H9 (cell line): ENCODE data around the gene EFNA5. TPM values are rescaled to one million over a fixed set of nuclear protein-coding genes. Genes with fewer than 3 reads are reported as not detected.

Experiments used
- DNase-seq: peaks from one replicate; pipeline ENCODE4 v3.0.0-alpha.2; 2017
- H2AFZ ChIP-seq: one replicate; pipeline ENCODE4 v1.6.1; 2013; ENCODE audit warnings: mild to moderate bottlenecking, low read length, control low read depth, moderate library complexity
- H2AK5ac ChIP-seq: 2 replicates; pipeline ENCODE4 v1.6.1; 2013; ENCODE audit warnings: low read length, control low read depth, mixed read lengths; ENCODE audit not compliant: insufficient read length
- H2BK120ac ChIP-seq: one replicate; pipeline ENCODE4 v1.6.1; 2013; ENCODE audit warnings: low read depth, mild to moderate bottlenecking, low read length, control low read depth, inconsistent platforms; ENCODE audit not compliant: poor library complexity, severe bottlenecking
- H2BK12ac ChIP-seq: 2 replicates; pipeline ENCODE4 v1.6.1; 2013; ENCODE audit warnings: low read length, control low read depth, mixed read lengths, low read depth; ENCODE audit not compliant: insufficient read length
- H2BK15ac ChIP-seq: 2 replicates; pipeline ENCODE4 v1.6.1; 2013; ENCODE audit warnings: low read depth, low read length, control low read depth
- H2BK20ac ChIP-seq: one replicate; pipeline ENCODE4 v1.6.1; 2013; ENCODE audit warnings: low read depth, mild to moderate bottlenecking, low read length, control low read depth, inconsistent platforms; ENCODE audit not compliant: poor library complexity, severe bottlenecking
- H2BK5ac ChIP-seq: 2 replicates; pipeline ENCODE4 v1.6.1; 2013; ENCODE audit warnings: low read length, control low read depth, mixed read lengths; ENCODE audit not compliant: insufficient read length
- H3K14ac ChIP-seq: 2 replicates; pipeline ENCODE4 v1.6.1; 2013; ENCODE audit warnings: low read length, control low read depth; ENCODE audit not compliant: insufficient read depth
- H3K18ac ChIP-seq: 2 replicates; pipeline ENCODE4 v1.6.1; 2013; ENCODE audit warnings: low read depth, mild to moderate bottlenecking, mixed read lengths, low read length, control low read depth; ENCODE audit not compliant: insufficient read length
- H3K23ac ChIP-seq: 2 replicates; pipeline ENCODE4 v1.6.1; 2013; ENCODE audit warnings: low read length, control low read depth, mixed read lengths, low read depth; ENCODE audit not compliant: insufficient read length
- H3K23me2 ChIP-seq: 2 replicates; pipeline ENCODE4 v1.6.1; 2013; ENCODE audit warnings: low read depth, mild to moderate bottlenecking, mixed read lengths, low read length, control low read depth; ENCODE audit not compliant: insufficient read length, poor library complexity, severe bottlenecking
- H3K27ac ChIP-seq: 2 replicates; pipeline ENCODE4 v1.5.1; 2013; ENCODE audit warnings: low read length, control low read depth, mixed read lengths, low read depth; ENCODE audit not compliant: insufficient read length
- H3K27me3 ChIP-seq: 2 replicates; pipeline ENCODE4 v1.6.1; 2013; ENCODE audit warnings: low read length, control low read depth, inconsistent platforms; ENCODE audit not compliant: insufficient read depth
- H3K4ac ChIP-seq: 2 replicates; pipeline ENCODE4 v1.6.1; 2013; ENCODE audit warnings: low read depth, mild to moderate bottlenecking, control low read depth, inconsistent platforms, low read length, moderate library complexity
- H3K4me1 ChIP-seq: 2 replicates; pipeline ENCODE4 v1.6.1; 2013; ENCODE audit warnings: low read length, control low read depth, inconsistent platforms; ENCODE audit not compliant: insufficient read depth
- H3K4me2 ChIP-seq: 2 replicates; pipeline ENCODE4 v1.6.1; 2013; ENCODE audit warnings: low read length, control low read depth, mixed read lengths; ENCODE audit not compliant: insufficient read length, insufficient read depth
- H3K56ac ChIP-seq: 2 replicates; pipeline ENCODE4 v1.6.1; 2013; ENCODE audit warnings: low read depth, mild to moderate bottlenecking, mixed read lengths, low read length, control low read depth; ENCODE audit not compliant: insufficient read length
- H3K79me1 ChIP-seq: 2 replicates; pipeline ENCODE4 v1.6.1; 2013; ENCODE audit warnings: low read depth, mild to moderate bottlenecking, moderate library complexity, low read length, control low read depth, inconsistent platforms; ENCODE audit not compliant: insufficient read depth, poor library complexity, severe bottlenecking
- H3K79me2 ChIP-seq: 2 replicates; pipeline ENCODE4 v1.6.1; 2013; ENCODE audit warnings: low read length, control low read depth, inconsistent platforms; ENCODE audit not compliant: insufficient read depth
- H3K9ac ChIP-seq: 2 replicates; pipeline ENCODE4 v1.6.1; 2013; ENCODE audit warnings: low read length, control low read depth, mixed read lengths; ENCODE audit not compliant: insufficient read length; ENCODE audit errors: extremely low read depth
- H3K9me3 ChIP-seq: one replicate; pipeline ENCODE4 v1.6.1; 2013; ENCODE audit warnings: low read depth, low read length, inconsistent platforms; ENCODE audit not compliant: control insufficient read depth
- H3T11ph ChIP-seq: one replicate; pipeline ENCODE4 v1.6.1; 2013; ENCODE audit warnings: mild to moderate bottlenecking, low read length, control low read depth, inconsistent platforms
- H4K20me1 ChIP-seq: one replicate; pipeline ENCODE4 v1.6.1; 2013; ENCODE audit not compliant: control insufficient read depth, insufficient read length, insufficient read depth
- H4K5ac ChIP-seq: 2 replicates; pipeline ENCODE4 v1.6.1; 2013; ENCODE audit warnings: low read depth, mild to moderate bottlenecking, mixed read lengths, low read length, control low read depth; ENCODE audit not compliant: insufficient read length
- H4K8ac ChIP-seq: replicated peaks from 2 replicates; pipeline ENCODE4 v1.6.1; 2013; ENCODE audit warnings: low read length, control low read depth, mixed read lengths, low read depth; ENCODE audit not compliant: insufficient read length
- H4K91ac ChIP-seq: 2 replicates; pipeline ENCODE4 v1.6.1; 2013; ENCODE audit warnings: low read depth, mild to moderate bottlenecking, moderate library complexity, mixed read lengths, low read length, control low read depth; ENCODE audit not compliant: insufficient read length
- H3K27ac Mint-ChIP-seq, 3 experiments: 2 replicates in 2 of 3; 3 replicates in 1 of 3; pipeline ENCODE4 v1.8.0; 2020 to 2021; ENCODE audit warnings: mixed read lengths in 3 of 3, mild to moderate bottlenecking in 1 of 3, moderate library complexity in 1 of 3
- H3K27me3 Mint-ChIP-seq: 2 replicates; pipeline ENCODE4 v1.8.0; 2021; ENCODE audit warnings: low read depth, mild to moderate bottlenecking, moderate library complexity, mixed read lengths
- H3K36me3 Mint-ChIP-seq, 3 experiments: 2 replicates in 2 of 3; 3 replicates in 1 of 3; pipeline ENCODE4 v1.8.0; 2020 to 2021; ENCODE audit warnings: low read depth in 3 of 3, mixed read lengths in 3 of 3; ENCODE audit not compliant: insufficient read depth in 1 of 3
- H3K4me1 Mint-ChIP-seq, 2 experiments: 2 replicates each; pipeline ENCODE4 v1.8.0; 2020; ENCODE audit warnings: mixed read lengths in 2 of 2
- H3K4me3 Mint-ChIP-seq, 2 experiments: 2 replicates in 1 of 2; 3 replicates in 1 of 2; pipeline ENCODE4 v1.8.0; 2020 to 2021; ENCODE audit warnings: mild to moderate bottlenecking in 2 of 2, mixed read lengths in 2 of 2, moderate library complexity in 1 of 2
- H3K9me3 Mint-ChIP-seq, 2 experiments: 2 replicates in 1 of 2; 3 replicates in 1 of 2; pipeline ENCODE4 v1.8.0; 2020; ENCODE audit warnings: mild to moderate bottlenecking in 2 of 2, mixed read lengths in 2 of 2, moderate library complexity in 1 of 2
- CTCF ChIP-seq: fragments of 200-600 bp; sonication (generic); conservative IDR thresholded peaks from 3 replicates; pipeline ENCODE4 v1.8.0; 2021; ENCODE audit warnings: antibody characterized with exemption, mild to moderate bottlenecking
- WGBS: extraction: QIAGEN DNeasy Blood & Tissue Kit; methylation state at CpG from one replicate; pipeline ENCODE4 v1.1.7; 2013; ENCODE audit warnings: missing lambda C conversion rate, low lambda C conversion rate, mixed read lengths; ENCODE audit not compliant: insufficient read length; ENCODE audit errors: extremely low coverage; 5-methylcytosine and 5-hydroxymethylcytosine counted together
- total RNA-seq: library from RNA; stranded (reverse); gene quantifications from 2 replicates; pipeline ENCODE4 v1.2.1, GENCODE V29; 2021

EFNA5 gene
- total RNA-seq, 1 experiment from 2014 or later: 20.4 TPM

- H3K9me3 Mint-ChIP-seq: no peaks in the 10 kb centered on the region
- Histone ChIP-seq H2BK15ac (no peak overlapping the region), H3K23me2 (no peaks in the 10 kb centered on the region), H3K27ac (no peak overlapping the region), H4K20me1 (no peaks in the 10 kb centered on the region), H2AFZ (no peak overlapping the region), H3K14ac (no peak overlapping the region), H3K23ac (no peak overlapping the region), H3K27me3 (no peaks in the 10 kb centered on the region), H4K8ac (no peak overlapping the region), H3K79me1 (no peaks in the 10 kb centered on the region), H2BK5ac (no peak overlapping the region), H2BK20ac (no peak overlapping the region), H3K56ac (no peak overlapping the region), H3K18ac (no peak overlapping the region), H2BK120ac (no peak overlapping the region), H4K5ac (no peak overlapping the region), H4K91ac (no peak overlapping the region), H3K79me2 (no peaks in the 10 kb centered on the region; the same call in 1 of the 2 replicates), H2AK5ac (no peak overlapping the region), H2BK12ac (no peak overlapping the region), H3T11ph (no peak overlapping the region), H3K4ac (no peak overlapping the region), H3K9ac (no peak overlapping the region), H3K4me2 (no peak overlapping the region), H3K9me3 (no peaks in the 10 kb centered on the region), H3K4me1 (0 out of 2 replicates have a peak, but pooled peaks cover 3% of the 10 kb centered on the region)
- H3K36me3 Mint-ChIP-seq: no peaks in the 10 kb centered on the region
- H3K4me1 Mint-ChIP-seq: peaks cover 70 to 75% of the 10 kb centered on the region in 2 experiments
- WGBS: no CpG with 5 or more reads among the region's 6 CpGs
- no peak for TF ChIP-seq CTCF
- no peak for DNase-seq
- H3K27me3 Mint-ChIP-seq: no peaks in the 10 kb centered on the region
- peak overlapping the region in 1 of 3 experiments; percentile 59; a peak in 1 of 7 replicates for H3K27ac Mint-ChIP-seq
- H3K4me3 Mint-ChIP-seq: no peak overlapping the region
Observed at GRCh38 chr5:107607196-107607595, 63.5 kb downstream of the EFNA5 start.
